ENCODE results near the gene ARPC1B. TPM values are rescaled to one million over a fixed set of nuclear protein-coding genes. Genes with fewer than 3 reads are reported as not detected.

The ARPC1B gene
- total and polyA plus RNA-seq, 4 donors = 43.9 to 182 (median 112) TPM

DNA sequence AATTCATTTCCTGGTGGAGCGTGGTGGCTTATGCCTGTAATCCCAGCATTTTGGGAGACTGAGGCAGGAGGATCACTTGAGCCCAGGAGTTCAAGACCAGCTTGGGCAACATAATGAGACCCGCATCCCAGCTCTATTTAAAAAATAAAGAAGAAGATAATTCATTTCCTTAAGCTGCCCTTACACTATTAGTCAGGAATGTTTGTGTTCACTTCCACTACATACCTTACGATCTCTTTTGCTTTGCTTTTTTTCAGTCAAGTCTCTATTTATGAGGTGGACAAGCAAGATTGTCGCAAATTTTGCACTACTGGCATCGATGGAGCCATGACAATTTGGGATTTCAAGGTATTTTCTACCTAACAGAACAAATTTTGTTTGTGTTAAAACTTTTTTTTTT is 11.2 kb upstream of the ARPC1B start:
- WGBS = 97% methylated on average over 5 of the region's 5 CpGs
- DNase-seq (ENCODE audit: low spot score) = no peak
- no peak for TF ChIP-seq MAX (IDR thresholded peaks at IDR 0.05)
- TF ChIP-seq JUND (IDR thresholded peaks at IDR 0.05) = no peak
- no peak for TF ChIP-seq HNF4G (IDR thresholded peaks at IDR 0.05)
- no peak for TF ChIP-seq CTCF (IDR thresholded peaks at IDR 0.05; ENCODE audit: low read depth, low read length, missing input control)
- TF ChIP-seq ATF3 (IDR thresholded peaks at IDR 0.05) = no peak
- TF ChIP-seq TAF1 (conservative IDR thresholded peaks at IDR 0.05) = no peak
- no peak for TF ChIP-seq FOXA2 (IDR thresholded peaks at IDR 0.05)
- no peak for TF ChIP-seq RAD21 (IDR thresholded peaks at IDR 0.05)
- TF ChIP-seq, protein P1, sequence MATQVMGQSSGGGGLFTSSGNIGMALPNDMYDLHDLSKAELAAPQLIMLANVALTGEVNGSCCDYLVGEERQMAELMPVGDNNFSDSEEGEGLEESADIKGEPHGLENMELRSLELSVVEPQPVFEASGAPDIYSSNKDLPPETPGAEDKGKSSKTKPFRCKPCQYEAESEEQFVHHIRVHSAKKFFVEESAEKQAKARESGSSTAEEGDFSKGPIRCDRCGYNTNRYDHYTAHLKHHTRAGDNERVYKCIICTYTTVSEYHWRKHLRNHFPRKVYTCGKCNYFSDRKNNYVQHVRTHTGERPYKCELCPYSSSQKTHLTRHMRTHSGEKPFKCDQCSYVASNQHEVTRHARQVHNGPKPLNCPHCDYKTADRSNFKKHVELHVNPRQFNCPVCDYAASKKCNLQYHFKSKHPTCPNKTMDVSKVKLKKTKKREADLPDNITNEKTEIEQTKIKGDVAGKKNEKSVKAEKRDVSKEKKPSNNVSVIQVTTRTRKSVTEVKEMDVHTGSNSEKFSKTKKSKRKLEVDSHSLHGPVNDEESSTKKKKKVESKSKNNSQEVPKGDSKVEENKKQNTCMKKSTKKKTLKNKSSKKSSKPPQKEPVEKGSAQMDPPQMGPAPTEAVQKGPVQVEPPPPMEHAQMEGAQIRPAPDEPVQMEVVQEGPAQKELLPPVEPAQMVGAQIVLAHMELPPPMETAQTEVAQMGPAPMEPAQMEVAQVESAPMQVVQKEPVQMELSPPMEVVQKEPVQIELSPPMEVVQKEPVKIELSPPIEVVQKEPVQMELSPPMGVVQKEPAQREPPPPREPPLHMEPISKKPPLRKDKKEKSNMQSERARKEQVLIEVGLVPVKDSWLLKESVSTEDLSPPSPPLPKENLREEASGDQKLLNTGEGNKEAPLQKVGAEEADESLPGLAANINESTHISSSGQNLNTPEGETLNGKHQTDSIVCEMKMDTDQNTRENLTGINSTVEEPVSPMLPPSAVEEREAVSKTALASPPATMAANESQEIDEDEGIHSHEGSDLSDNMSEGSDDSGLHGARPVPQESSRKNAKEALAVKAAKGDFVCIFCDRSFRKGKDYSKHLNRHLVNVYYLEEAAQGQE (IDR thresholded peaks at IDR 0.05) = no peak
- no peak for TF ChIP-seq NR2F2 (IDR thresholded peaks at IDR 0.05)
- TF ChIP-seq EGR1 (IDR thresholded peaks at IDR 0.05; ENCODE audit: low read depth in 2 of 2) = no peak
- TF ChIP-seq HNF4A (conservative IDR thresholded peaks at IDR 0.05) = no peak
- TF ChIP-seq GABPA (IDR thresholded peaks at IDR 0.05 in 1 of 2, conservative IDR thresholded peaks at IDR 0.05 in 1 of 2) = no peak
- no peak for TF ChIP-seq SP1 (IDR thresholded peaks at IDR 0.05)
- TF ChIP-seq ZBTB33 (IDR thresholded peaks at IDR 0.05) = no peak
- TF ChIP-seq YY1 (IDR thresholded peaks at IDR 0.05) = no peak
- Histone ChIP-seq H3K27me3 (ENCODE audit: control insufficient read depth in 4 of 4, insufficient read depth in 4 of 4, low read length in 3 of 4) (no peaks in the 10 kb centered on the region), H3K36me3 (ENCODE audit: control insufficient read depth in 4 of 4, insufficient read depth in 3 of 4, low read depth in 1 of 4, low read length in 3 of 4) (peaks cover 21 to 61% (median 41%) of the 10 kb centered on the region in 4 donors), H3K9ac (ENCODE audit: low read depth in 1 of 2, low read length in 2 of 2) (no peak overlapping the region), H3K27ac (ENCODE audit: low read depth in 1 of 2, low read length in 2 of 2) (no peak overlapping the region), H3K4me1 (ENCODE audit: control insufficient read depth in 4 of 4, insufficient read depth in 4 of 4, low read length in 3 of 4) (no peaks in the 10 kb centered on the region), H3K9me3 (ENCODE audit: control insufficient read depth in 4 of 4, low read length in 3 of 4) (no peaks in the 10 kb centered on the region), H3K4me3 (ENCODE audit: low read depth in 1 of 3, low read length in 3 of 3) (no peak overlapping the region)

Data from liver (tissue), 9 donors.